Panc1 (cell line): ENCODE data around the gene OTULIN. TPM values are rescaled to one million over a fixed set of nuclear protein-coding genes. Genes with fewer than 3 reads are reported as not detected.

Source experiments
- ATAC-seq: fragments of 200-7000 bp; cut with Tn5 transposase; 2 replicates; pipeline ENCODE4 v1.9.1; 2020; ENCODE audit warnings: mild to moderate bottlenecking, moderate library complexity
- BruUV-seq: library from RNA; stranded (reverse); fragments of 400-500 nt; replicated peaks from 2 replicates; lab custom pipeline; 2021; lab: Mats Ljungman, UMichigan
- CTCF ChIA-PET: fragments of 300-600 bp; sonication (Branson Sonifier 250); formaldehyde crosslinking; loops from one replicate; lab custom pipeline; 2022; ENCODE audit warnings: antibody characterized with exemption; lab: Charles Lee
- POLR2A ChIA-PET: fragments of 300-600 bp; sonication (Branson Sonifier 250); formaldehyde crosslinking; loops from one replicate; lab custom pipeline; 2022; ENCODE audit warnings: antibody characterized with exemption; lab: Charles Lee
- DNase-seq: peaks from one replicate; pipeline ENCODE4 v3.0.0-alpha.2; 2010; ENCODE audit warnings: low read depth, low spot score
- H3K27ac ChIP-seq: 2 replicates; pipeline ENCODE4 v1.5.1; 2011; ENCODE audit warnings: mild to moderate bottlenecking, low read length, inconsistent platforms
- H3K27me3 ChIP-seq: fragments of 200-500 bp; sonication (Bioruptor generic); 2 replicates; pipeline ENCODE4 v1.6.0; 2014; ENCODE audit warnings: low read length, inconsistent platforms; ENCODE audit not compliant: control insufficient read depth, insufficient read depth
- H3K36me3 ChIP-seq: fragments of 200-500 bp; sonication (Bioruptor generic); 2 replicates; pipeline ENCODE4 v1.5.1; 2014; ENCODE audit warnings: inconsistent platforms, mild to moderate bottlenecking, low read length, moderate library complexity; ENCODE audit not compliant: control insufficient read depth, insufficient read depth
- H3K4me1 ChIP-seq: 2 replicates; pipeline ENCODE4 v1.5.1; 2011; ENCODE audit warnings: inconsistent platforms, mild to moderate bottlenecking, low read length, moderate library complexity; ENCODE audit not compliant: control insufficient read depth, insufficient read depth
- H3K4me3 ChIP-seq, 2 experiments: 2 replicates each; pipeline ENCODE4 v1.5.1; 2011 to 2012; ENCODE audit warnings: low read depth in 2 of 2, low read length in 2 of 2, mild to moderate bottlenecking in 2 of 2, inconsistent platforms in 1 of 2, moderate library complexity in 1 of 2
- H3K9me3 ChIP-seq: fragments of 200-500 bp; sonication (Bioruptor generic); 2 replicates; pipeline ENCODE4 v1.5.1; 2014; ENCODE audit warnings: low read depth, mild to moderate bottlenecking, inconsistent platforms, low read length, moderate library complexity; ENCODE audit not compliant: control insufficient read depth, insufficient read depth
- CTCF ChIP-seq: fragments of 450-650 bp; IDR thresholded peaks from 2 replicates; pipeline ENCODE4 v1.5.1; 2017; ENCODE audit warnings: mild to moderate bottlenecking
- POLR2AphosphoS5 ChIP-seq: IDR thresholded peaks from 2 replicates; pipeline ENCODE4 v1.6.1; 2012; ENCODE audit warnings: mild to moderate bottlenecking, low read depth, low read length, moderate library complexity
- SIN3A ChIP-seq: IDR thresholded peaks from 2 replicates; pipeline ENCODE4 v1.6.1; 2012; ENCODE audit warnings: low read depth, mild to moderate bottlenecking, low read length, moderate library complexity, borderline replicate concordance; ENCODE audit not compliant: insufficient read depth
- TCF7L2 ChIP-seq: IDR thresholded peaks from 2 replicates; pipeline ENCODE4 v1.6.1; 2011; ENCODE audit warnings: mild to moderate bottlenecking, low read depth, low read length, inconsistent platforms
- in situ Hi-C: cut with HindIII; loops from 2 replicates; pipeline ENCODE4 v1.10.0; 2016; ENCODE audit warnings: low sequenced_read_pairs, low pct_unique_long_range_greater_than_20kb
- intact Hi-C: fragments of 100-400 bp; cut with micrococcal nuclease; formaldehyde crosslinking; loops from one replicate; pipeline ENCODE4 v1.10.0; 2022; ENCODE audit not compliant: unreplicated experiment
- total RNA-seq: library from RNA; stranded (reverse); gene quantifications from one replicate; pipeline ENCODE4 v1.2.1, GENCODE V29; 2021; ENCODE audit not compliant: unreplicated experiment
- TF ChIP-seq, protein P1 (sequence below), 2 experiments: IDR thresholded peaks; 2 replicates each; pipeline ENCODE4 v1.6.1; 2011 to 2012; ENCODE audit warnings: low read depth in 2 of 2, control low read depth in 1 of 2, low read length in 1 of 2, mild to moderate bottlenecking in 1 of 2, moderate library complexity in 1 of 2; ENCODE audit not compliant: insufficient read depth in 1 of 2

OTULIN gene
- total RNA-seq, 1 experiment from 2014 or later = 40.1 TPM

GRCh38 chr5:14650052-14650451 lies 14.5 kb upstream of the OTULIN start:
- Histone ChIP-seq H3K36me3 (no peaks in the 10 kb centered on the region), H3K9me3 (no peaks in the 10 kb centered on the region), H3K4me3 (no peak overlapping the region), H3K27me3 (peaks cover 9% of the 10 kb centered on the region), H3K27ac (no peak overlapping the region), H3K4me1 (no peaks in the 10 kb centered on the region)
- no peak for TF ChIP-seq POLR2AphosphoS5
- TF ChIP-seq TCF7L2 = no peak
- TF ChIP-seq SIN3A = no peak
- TF ChIP-seq CTCF = no peak
- TF ChIP-seq, protein P1, sequence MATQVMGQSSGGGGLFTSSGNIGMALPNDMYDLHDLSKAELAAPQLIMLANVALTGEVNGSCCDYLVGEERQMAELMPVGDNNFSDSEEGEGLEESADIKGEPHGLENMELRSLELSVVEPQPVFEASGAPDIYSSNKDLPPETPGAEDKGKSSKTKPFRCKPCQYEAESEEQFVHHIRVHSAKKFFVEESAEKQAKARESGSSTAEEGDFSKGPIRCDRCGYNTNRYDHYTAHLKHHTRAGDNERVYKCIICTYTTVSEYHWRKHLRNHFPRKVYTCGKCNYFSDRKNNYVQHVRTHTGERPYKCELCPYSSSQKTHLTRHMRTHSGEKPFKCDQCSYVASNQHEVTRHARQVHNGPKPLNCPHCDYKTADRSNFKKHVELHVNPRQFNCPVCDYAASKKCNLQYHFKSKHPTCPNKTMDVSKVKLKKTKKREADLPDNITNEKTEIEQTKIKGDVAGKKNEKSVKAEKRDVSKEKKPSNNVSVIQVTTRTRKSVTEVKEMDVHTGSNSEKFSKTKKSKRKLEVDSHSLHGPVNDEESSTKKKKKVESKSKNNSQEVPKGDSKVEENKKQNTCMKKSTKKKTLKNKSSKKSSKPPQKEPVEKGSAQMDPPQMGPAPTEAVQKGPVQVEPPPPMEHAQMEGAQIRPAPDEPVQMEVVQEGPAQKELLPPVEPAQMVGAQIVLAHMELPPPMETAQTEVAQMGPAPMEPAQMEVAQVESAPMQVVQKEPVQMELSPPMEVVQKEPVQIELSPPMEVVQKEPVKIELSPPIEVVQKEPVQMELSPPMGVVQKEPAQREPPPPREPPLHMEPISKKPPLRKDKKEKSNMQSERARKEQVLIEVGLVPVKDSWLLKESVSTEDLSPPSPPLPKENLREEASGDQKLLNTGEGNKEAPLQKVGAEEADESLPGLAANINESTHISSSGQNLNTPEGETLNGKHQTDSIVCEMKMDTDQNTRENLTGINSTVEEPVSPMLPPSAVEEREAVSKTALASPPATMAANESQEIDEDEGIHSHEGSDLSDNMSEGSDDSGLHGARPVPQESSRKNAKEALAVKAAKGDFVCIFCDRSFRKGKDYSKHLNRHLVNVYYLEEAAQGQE (IDR thresholded peaks at IDR 0.05; ENCODE audit: insufficient read depth in 1 of 2, low read depth in 2 of 2, low read length in 1 of 2) = no peak
- intact Hi-C loops (no loop called here), in situ Hi-C loops (no loop called here)
- ChIA-PET CTCF (interaction anchor here (0.7 kb wide), 1 partner anchor 643 kb away, joined by 4 read pairs; no protein-coding TSS in a partner anchor), POLR2A (no interaction called here)
- DNase-seq (no peak), ATAC-seq (no peak)
- no TSS peak for BruUV-seq

- peaks cover 6% of the 10 kb centered on the region; the same call in 1 of the 2 replicates for H3K27me3 ChIP-seq
- ChIA-PET CTCF (no interaction called here), POLR2A (no interaction called here)
- H3K27ac ChIP-seq = no peak overlapping the region
- intact Hi-C loops = no loop called here
- in situ Hi-C loops = no loop called here
- ATAC-seq (no peak), DNase-seq (no peak)
- H3K9me3 ChIP-seq = no peaks in the 10 kb centered on the region
- no peak overlapping the region for H3K4me3 ChIP-seq
- H3K36me3 ChIP-seq = no peaks in the 10 kb centered on the region
- no peak for TF ChIP-seq SIN3A
- TF ChIP-seq POLR2AphosphoS5 = no peak
- TF ChIP-seq, protein P1 (IDR thresholded peaks at IDR 0.05; ENCODE audit: insufficient read depth in 1 of 2, low read depth in 2 of 2, low read length in 1 of 2) = no peak
- no peak for TF ChIP-seq TCF7L2
- BruUV-seq = no TSS peak
- H3K4me1 ChIP-seq = no peaks in the 10 kb centered on the region
These were observed 9.3 kb upstream of the OTULIN start for GRCh38 chr5:14655146-14655741.
